Measurements from ENCODE around the gene TENM4. TPM values are rescaled to one million over a fixed set of nuclear protein-coding genes. Genes with fewer than 3 reads are reported as not detected.

The TENM4 gene
- total and polyA plus RNA-seq, 2 of the 8 experiments (the other 6 are each of a cell fraction or from before 2014, with no cell fraction given): 3.5 to 7.2 TPM

GRCh38 chr11:79195209-79195608 lies 245.6 kb downstream of the TENM4 start:
- Histone ChIP-seq H3K23me2 (ENCODE audit: low read depth, low read length) (no peaks in the 10 kb centered on the region), H4K5ac (ENCODE audit: insufficient read length, low read depth, low read length) (no peak overlapping the region), H3K4me3 (ENCODE audit: extremely low read depth in 1 of 4, insufficient read depth in 2 of 4, low read depth in 3 of 4, low read length in 4 of 4) (no peak overlapping the region), H3K9me3 (ENCODE audit: insufficient read depth in 2 of 2, low read depth in 1 of 2, low read length in 1 of 2) (peaks cover 2 to 16% of the 10 kb centered on the region in 2 experiments; a peak in 3 of 4 replicates), H2AFZ (ENCODE audit: low read length) (no peak overlapping the region), H2BK120ac (replicated peaks; ENCODE audit: low read depth, low read length) (no peak overlapping the region), H2BK20ac (ENCODE audit: low read length) (no peak overlapping the region), H3K27me3 (replicated peaks in 1 of 4; ENCODE audit: control insufficient read depth in 3 of 4, extremely low read depth in 1 of 4, insufficient read depth in 3 of 4, low read length in 3 of 4) (no peaks in the 10 kb centered on the region), H3K4ac (replicated peaks; ENCODE audit: insufficient read length, low read depth, low read length) (no peak overlapping the region), H3K18ac (ENCODE audit: extremely low read depth, low read length) (no peak overlapping the region), H3K4me2 (ENCODE audit: insufficient read depth in 1 of 2, low read depth in 2 of 2, low read length in 2 of 2) (no peak overlapping the region), H3K79me2 (ENCODE audit: control insufficient read depth in 1 of 2, insufficient read depth in 2 of 2, low read length in 2 of 2) (no peaks in the 10 kb centered on the region), H4K20me1 (replicated peaks in 1 of 2; ENCODE audit: control insufficient read depth in 1 of 2, insufficient read depth in 2 of 2, low read length in 2 of 2) (no peaks in the 10 kb centered on the region), H2BK15ac (ENCODE audit: low read length) (no peak overlapping the region), H3K14ac (ENCODE audit: insufficient read length) (no peak overlapping the region), H4K91ac (replicated peaks; ENCODE audit: insufficient read length, low read length) (no peak overlapping the region), H2BK5ac (ENCODE audit: low read depth, low read length) (no peak overlapping the region), H3K9ac (replicated peaks in 1 of 4; ENCODE audit: extremely low read depth in 1 of 4, low read depth in 3 of 4, low read length in 3 of 4) (no peak overlapping the region), H3K27ac (ENCODE audit: low read depth, low read length) (no peak overlapping the region), H4K8ac (ENCODE audit: extremely low read depth, insufficient read depth, low read length) (no peak overlapping the region), H2AK5ac (ENCODE audit: low read depth, low read length) (no peak overlapping the region), H3K4me1 (replicated peaks in 1 of 4; ENCODE audit: control insufficient read depth in 3 of 4, insufficient read depth in 4 of 4, low read length in 3 of 4) (no peaks in the 10 kb centered on the region), H3K23ac (ENCODE audit: insufficient read length) (no peak overlapping the region), H3K36me3 (ENCODE audit: control insufficient read depth in 2 of 4, insufficient read depth in 4 of 4, low read length in 3 of 4) (no peaks in the 10 kb centered on the region), H2BK12ac (ENCODE audit: low read depth, low read length) (no peak overlapping the region), H3K79me1 (ENCODE audit: low read depth, low read length) (no peaks in the 10 kb centered on the region), H3K56ac (replicated peaks; ENCODE audit: insufficient read length, low read depth, low read length) (no peak overlapping the region)
- FAIRE-seq (no peak), DNase-seq (ENCODE audit: low read depth in 1 of 2, low spot score in 2 of 2) (no peak)
- CTCF ChIA-PET (ENCODE audit: partially characterized antibody): interaction anchor here (1.3 kb wide), 1 partner anchor 30 kb away, joined by 5 read pairs; no protein-coding TSS in a partner anchor
- POLR2A ChIA-PET (ENCODE audit: partially characterized antibody): no interaction called here
- 86% methylated on average over 4 of the region's 4 CpGs; no CpG with 5 or more reads in 1 of the 2 experiments for WGBS, 2 experiments (ENCODE audit: extremely low coverage in 1 of 2, insufficient coverage in 1 of 2, insufficient read length in 1 of 2, insufficient replicate concordance in 2 of 2, low coverage in 1 of 2, low lambda C conversion rate in 2 of 2, missing lambda C conversion rate in 1 of 2)
- no peak for TF ChIP-seq NRF1 (IDR thresholded peaks at IDR 0.05; ENCODE audit: low read depth, low read length)
- TF ChIP-seq HDAC6 (IDR thresholded peaks at IDR 0.05; ENCODE audit: low read depth, low read length): no peak
- no peak for TF ChIP-seq FOSL1 (IDR thresholded peaks at IDR 0.05; ENCODE audit: insufficient read depth, low read depth, low read length)
- TF ChIP-seq ZNF274 (IDR thresholded peaks at IDR 0.05; ENCODE audit: borderline replicate concordance, extremely low read depth, low read length): no peak
- TF ChIP-seq, protein P1, sequence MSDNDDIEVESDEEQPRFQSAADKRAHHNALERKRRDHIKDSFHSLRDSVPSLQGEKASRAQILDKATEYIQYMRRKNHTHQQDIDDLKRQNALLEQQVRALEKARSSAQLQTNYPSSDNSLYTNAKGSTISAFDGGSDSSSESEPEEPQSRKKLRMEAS (IDR thresholded peaks at IDR 0.05): no peak
- no peak for TF ChIP-seq KDM1A (IDR thresholded peaks at IDR 0.05; ENCODE audit: borderline replicate concordance, low read length)
- no peak for TF ChIP-seq GABPA (IDR thresholded peaks at IDR 0.05; ENCODE audit: borderline replicate concordance, insufficient read depth, low read length)
- no peak for TF ChIP-seq SRF (IDR thresholded peaks at IDR 0.05; ENCODE audit: low read depth, low read length)
- TF ChIP-seq, protein P2, sequence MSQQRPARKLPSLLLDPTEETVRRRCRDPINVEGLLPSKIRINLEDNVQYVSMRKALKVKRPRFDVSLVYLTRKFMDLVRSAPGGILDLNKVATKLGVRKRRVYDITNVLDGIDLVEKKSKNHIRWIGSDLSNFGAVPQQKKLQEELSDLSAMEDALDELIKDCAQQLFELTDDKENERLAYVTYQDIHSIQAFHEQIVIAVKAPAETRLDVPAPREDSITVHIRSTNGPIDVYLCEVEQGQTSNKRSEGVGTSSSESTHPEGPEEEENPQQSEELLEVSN (IDR thresholded peaks at IDR 0.05): no peak
- TF ChIP-seq SIRT6 (IDR thresholded peaks at IDR 0.05; ENCODE audit: low read length): no peak
- TF ChIP-seq CREB1 (IDR thresholded peaks at IDR 0.05): no peak
- TF ChIP-seq SP1 (IDR thresholded peaks at IDR 0.05; ENCODE audit: low read depth, low read length): no peak
- TF ChIP-seq KDM5A (IDR thresholded peaks at IDR 0.05; ENCODE audit: low read length): no peak
- no peak for TF ChIP-seq RBBP5 (IDR thresholded peaks at IDR 0.05; ENCODE audit: borderline replicate concordance, low read depth, low read length)
- no peak for TF ChIP-seq TCF12 (IDR thresholded peaks at IDR 0.05; ENCODE audit: low read depth, low read length)
